Activated CD8-positive, alpha-beta memory T cell treated with anti-CD3 and anti-CD28 coated beads, Interleukin-2, amount 50 U/mL, for 48 hours (primary cell): Measurements from ENCODE around the gene ASCC1.
"Not testable (repeated sequence)": the region's sequence is repeated elsewhere in the genome, so short reads cannot be mapped to it uniquely, and the experiment has no call there.

Source experiments
- DNase-seq: peaks from one replicate; pipeline ENCODE4 v3.0.0-alpha.2; 2020

Gene ASCC1

DNA sequence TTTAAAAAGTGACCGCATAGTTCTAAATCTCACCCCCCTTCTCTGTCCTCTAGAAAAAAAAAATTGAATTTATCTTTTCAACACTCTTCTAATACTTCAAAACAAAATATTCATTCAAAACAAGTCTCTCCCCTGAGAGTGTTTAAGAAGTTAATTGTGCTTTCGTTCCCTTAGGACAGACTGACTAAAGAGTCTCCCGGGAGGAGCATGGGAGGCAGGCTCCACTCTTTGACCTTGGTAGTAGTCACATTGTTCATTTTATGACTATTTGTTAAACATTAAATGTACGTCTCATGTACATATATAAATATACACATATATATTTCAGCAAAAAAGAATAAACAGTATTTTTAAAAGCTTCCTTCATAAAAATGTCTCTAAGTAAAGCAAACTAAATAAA lies 92.5 kb downstream of the ASCC1 start:
- no peak for DNase-seq

- DNase-seq: no peak
Observed at GRCh38 chr10:72122221-72122620, 93.9 kb downstream of the ASCC1 start.

DNA sequence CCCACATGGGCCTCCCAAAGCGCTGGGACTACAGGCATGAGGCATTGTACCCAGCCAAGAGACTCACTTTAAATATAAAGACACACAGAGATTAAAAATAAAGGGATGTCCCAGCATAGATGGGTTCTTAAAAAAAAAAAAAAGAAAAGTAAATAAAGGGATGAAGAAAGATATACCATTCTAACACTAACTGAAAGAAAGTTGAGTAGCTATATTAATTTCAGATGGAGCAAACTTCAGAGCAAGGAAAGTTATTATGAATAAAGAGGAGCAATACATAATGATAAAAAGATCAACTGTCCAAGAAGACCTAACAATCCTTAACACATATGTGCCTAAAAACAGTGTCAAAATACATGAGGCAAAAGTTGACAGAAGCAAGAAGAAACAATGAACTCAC lies 94.7 kb downstream of the ASCC1 start:
- no peak for DNase-seq

GRCh38 chr10:72116372-72116771 lies 99.7 kb downstream of the ASCC1 start:
- DNase-seq: no peak

DNA sequence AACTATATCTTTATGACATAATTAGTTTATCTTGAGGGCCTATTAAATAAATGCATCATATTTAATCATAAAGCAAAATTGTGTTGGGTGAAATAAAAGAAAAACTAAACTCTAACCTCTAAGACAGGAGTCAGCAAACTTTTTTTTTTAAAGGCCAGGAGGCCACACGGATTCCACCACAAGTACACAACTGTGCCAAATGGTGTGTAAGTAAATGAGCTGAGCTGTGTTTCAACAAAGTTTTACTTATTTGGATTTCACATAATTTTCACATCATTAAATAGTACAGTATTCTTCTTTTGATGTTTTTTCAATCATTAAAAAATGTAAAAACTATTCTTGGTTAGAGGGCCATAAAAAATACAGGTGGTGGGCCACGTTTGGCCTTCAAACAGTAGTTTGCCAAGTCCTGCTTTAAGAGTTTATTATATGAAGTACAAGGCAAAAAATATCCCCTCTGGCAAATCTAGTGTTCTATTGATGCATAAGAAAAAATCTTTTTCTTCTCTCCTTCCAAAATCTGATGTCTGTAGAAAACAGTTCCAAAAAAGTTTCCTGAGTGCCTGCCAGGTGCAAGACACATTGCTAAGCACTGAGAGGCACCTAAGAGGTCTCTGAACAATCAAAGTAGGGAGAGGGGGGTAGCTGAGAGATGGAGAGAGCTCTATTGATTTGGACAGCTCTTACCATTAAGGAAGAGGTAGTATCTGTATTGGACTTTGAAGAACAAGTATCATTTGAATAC lies 101.2 kb downstream of the ASCC1 start:
- no peak for DNase-seq

DNA sequence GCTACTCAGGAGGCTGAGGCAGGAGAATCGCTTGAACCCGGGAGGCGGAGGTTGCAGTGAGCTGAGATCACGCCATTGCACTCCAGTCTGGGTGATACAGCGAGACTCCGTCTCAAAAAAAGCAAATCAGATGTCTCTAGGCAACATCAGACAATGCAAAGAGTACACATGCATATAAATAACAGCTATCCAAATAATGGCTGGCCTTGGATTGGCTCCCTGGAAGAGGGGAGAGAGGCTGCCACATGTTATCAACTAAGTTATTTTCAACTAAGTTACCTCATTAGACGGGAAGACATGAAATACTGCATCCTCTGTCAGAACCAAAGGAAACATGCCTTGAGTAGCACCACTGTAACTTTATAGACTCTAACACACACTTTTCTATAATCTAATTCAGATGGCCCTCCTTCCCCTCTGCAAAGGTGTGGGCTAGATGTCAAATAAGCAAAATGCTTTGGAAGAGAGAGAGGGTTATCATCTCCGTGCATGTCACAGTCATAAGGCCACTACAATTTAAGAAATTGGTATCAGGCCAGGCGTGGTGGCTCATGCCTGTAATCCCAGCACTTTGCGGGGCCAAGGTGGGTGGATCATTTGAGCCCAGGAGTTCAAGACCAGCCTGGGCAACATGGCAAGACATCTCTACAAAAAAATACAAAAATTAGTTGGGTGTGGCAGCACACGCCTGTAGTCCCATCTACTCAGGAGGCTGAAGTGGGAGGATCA lies 105.2 kb downstream of the ASCC1 start:
- DNase-seq: no peak

- DNase-seq: no peak
Observed at GRCh38 chr10:72109636-72110157, 106.4 kb downstream of the ASCC1 start.

GRCh38 chr10:72108830-72109635 lies 107.0 kb downstream of the ASCC1 start:
- DNase-seq: no peak

DNA sequence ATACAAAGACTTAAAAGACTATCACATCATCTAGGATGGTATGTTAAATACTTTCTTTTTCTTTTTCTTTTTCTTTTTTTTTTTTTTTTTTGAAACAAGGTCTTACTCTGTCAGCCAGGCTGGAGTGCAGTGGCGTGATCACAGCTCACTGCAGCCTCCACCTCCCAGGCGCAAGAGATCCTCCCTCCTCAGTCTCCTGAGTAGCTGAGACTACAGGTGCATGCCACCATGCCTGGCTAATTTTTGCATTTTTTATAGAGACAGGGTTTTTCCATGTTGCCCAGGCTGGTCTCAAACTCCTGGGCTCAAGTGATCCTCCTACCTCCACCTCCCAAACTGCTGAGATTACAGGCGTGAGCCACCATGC lies 108.1 kb downstream of the ASCC1 start:
- not testable (repeated sequence) for DNase-seq

DNA sequence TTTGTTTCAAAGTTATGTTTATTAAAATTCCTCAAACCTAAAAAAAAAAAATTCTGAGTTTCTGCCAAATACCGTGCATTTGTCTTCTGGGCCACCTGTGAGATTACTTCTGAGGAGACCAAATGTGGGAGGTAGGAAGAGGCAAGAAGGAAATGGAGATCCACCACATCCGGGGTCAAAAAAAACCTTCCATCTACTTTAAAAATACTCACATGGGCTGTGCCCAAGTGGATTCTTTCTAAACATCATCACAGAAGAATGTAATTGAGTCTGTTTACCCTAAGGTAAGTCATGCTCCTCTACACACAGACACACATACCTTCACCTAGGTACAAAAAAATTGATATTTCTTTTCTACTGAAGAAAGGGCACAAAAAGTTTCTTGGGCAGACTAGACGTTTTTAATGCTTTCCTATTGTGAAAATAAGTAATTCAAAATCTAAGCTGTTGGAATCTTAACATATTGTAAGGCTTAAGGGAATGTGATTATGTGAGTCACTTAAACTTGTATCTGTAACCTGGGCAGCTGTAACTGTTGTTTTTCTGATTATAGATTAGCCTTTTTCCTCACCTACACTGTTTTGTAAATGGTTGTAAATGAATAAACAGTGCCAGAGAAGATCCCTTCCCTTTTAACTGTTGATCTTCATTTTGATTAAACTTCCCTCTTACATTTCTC lies 108.6 kb downstream of the ASCC1 start:
- DNase-seq: no peak

- DNase-seq: no peak
Observed at GRCh38 chr10:72106896-72107295, 109.2 kb downstream of the ASCC1 start.

DNA sequence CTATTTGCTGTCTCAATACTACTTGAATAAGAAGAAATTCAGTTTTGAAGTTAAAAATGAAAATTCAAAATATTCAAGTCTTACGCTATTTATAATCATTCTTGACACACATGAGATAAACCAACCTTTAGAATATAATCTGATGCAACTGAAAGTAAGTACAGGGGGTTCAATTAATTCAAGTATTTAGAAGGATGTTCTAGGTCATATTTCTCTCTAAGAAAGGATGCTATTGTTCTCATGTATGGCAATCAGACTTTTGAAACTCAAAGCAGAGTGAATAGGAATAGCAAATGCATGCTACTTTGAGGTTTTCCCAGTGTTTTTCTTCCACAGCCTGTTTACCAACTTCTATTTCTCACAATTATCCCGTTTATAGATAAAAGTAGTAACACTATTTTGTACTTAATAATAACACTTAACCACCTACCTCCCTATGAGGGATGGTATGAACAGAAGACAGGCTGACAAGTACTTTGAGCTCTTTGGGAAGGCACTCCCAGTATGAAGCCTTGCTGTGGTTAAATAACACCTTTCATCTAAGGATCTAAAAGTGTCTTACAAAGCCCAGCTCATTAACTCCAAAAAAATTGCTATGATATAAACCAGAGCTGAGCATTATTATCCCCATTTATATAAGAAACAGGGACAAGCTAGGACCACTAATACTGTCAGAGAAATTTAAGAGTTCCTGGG lies 109.8 kb downstream of the ASCC1 start:
- DNase-seq: no peak

DNA sequence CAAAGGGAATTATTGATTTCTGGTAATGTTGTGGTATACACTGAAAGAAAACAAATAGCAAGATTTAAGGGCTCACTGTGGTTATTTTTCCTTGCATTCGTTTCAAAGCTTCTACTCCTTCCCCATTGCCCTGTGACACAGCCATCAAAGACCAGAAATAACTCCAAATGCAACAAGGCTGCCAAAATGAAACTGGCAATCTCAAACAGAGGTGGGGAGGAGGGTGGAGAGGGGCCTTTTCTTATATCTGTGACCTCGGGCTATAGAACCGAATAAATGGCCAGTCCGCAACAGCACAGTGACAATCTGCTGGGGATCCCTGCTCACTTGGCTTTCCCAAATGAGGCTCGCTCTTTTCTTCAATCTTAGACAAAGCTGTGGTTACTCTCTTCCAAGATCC lies 110.4 kb downstream of the ASCC1 start:
- no peak for DNase-seq

- no peak for DNase-seq
Observed at GRCh38 chr10:72105098-72105475, 111.0 kb downstream of the ASCC1 start.

DNA sequence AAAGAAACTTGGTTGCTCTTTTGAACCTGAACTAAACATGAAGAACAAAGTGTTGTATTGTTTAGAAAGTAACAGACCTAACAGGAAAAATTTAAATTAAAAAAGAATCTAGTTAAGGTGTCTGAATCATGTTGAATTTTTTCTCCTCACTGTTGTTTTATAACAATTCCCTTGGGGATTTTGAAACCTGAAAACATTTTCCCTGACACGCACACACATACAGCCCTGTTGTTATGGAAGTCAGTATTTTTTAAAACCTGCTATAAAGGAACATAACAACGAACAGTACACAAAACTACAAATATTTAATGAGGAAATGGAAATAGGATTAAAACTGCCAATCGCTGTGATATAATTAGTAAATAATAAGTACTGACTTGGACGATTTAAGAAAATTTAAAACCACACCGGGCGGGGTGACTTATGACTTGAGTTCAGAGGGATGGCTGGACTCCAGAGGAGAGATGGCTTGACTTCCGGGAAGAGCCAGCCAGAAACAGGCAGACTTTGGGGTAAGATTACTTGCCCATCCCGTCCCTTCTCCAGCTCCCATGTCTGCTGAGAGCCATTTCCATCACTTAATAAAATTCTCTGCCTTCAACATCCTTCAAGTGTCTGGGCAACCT lies 111.5 kb downstream of the ASCC1 start:
- DNase-seq: no peak

- no peak for DNase-seq
Observed at GRCh38 chr10:72099600-72099921, 116.5 kb downstream of the ASCC1 start.

DNA sequence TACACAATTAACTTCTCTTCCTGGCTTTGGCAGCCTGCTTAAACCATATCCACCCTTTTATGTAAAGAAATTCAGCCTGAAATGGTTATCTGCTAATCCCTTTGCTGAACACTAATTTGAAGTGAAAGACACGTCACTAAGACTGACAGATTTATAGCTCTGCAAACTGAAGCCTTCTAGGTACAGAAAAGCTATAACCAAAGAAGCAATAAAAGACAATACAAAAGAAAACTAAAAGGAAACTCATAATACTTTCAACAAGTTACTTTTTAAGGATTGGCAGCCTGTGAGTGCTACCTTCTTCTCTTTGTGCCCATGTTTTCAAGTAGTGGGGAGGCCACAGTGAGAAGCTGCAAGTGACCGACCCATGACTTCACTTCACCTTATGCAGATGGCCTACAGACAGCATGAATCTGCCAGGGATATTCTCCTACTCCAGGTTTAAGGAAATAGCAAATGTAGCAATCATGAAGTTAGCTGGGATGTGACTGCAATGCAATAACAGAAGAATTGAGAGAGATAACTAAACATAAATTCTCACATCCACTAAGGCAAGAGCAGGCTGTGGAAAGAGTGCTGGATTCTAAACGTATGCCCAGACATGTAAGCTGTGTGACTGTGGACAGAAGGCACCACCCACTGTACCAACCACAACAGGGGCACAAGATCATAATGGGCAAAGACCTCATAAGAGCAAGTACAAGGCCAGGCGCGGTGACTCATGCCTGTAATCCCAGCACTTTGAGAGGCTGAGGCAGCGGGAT lies 117.1 kb downstream of the ASCC1 start:
- no peak for DNase-seq

DNA sequence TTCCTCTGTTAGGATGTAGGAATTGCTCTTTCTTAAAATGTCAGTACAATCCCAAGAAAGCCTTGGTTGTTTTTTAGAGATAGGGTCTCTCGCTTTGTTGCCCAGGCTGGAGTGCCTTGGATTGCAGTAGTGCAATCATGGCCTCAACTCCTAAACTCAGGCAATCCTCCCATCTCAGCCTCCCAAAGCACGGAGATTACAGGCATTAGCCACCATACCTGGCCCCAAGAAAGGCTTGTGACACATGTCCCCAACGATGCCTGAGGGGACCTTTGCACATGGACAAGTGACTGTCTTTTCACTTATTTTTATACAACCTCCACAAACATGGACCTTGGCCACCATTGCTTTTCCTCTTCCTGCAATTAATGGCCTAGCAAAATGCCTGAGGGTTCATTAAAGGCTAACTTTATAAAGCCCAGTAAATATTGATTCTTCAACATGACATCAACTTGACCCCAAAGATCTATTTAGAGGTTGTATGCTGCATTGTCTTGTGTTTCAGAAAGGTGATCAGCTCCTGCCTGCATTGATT lies 117.7 kb downstream of the ASCC1 start:
- DNase-seq: no peak

- no peak for DNase-seq
Observed at GRCh38 chr10:72097448-72098300, 118.4 kb downstream of the ASCC1 start.
